Erythroblast (primary cell): ENCODE results near the gene IL2RA.

Experiments
- GATA1 ChIP-seq: IDR thresholded peaks from 2 replicates; pipeline ENCODE4 v1.6.1; 2011; ENCODE audit warnings: low read depth, mild to moderate bottlenecking, control low read depth, low read length, moderate library complexity
- POLR2A ChIP-seq: IDR thresholded peaks from 2 replicates; pipeline ENCODE4 v1.6.1; 2011; ENCODE audit warnings: mild to moderate bottlenecking, low read length

DNA sequence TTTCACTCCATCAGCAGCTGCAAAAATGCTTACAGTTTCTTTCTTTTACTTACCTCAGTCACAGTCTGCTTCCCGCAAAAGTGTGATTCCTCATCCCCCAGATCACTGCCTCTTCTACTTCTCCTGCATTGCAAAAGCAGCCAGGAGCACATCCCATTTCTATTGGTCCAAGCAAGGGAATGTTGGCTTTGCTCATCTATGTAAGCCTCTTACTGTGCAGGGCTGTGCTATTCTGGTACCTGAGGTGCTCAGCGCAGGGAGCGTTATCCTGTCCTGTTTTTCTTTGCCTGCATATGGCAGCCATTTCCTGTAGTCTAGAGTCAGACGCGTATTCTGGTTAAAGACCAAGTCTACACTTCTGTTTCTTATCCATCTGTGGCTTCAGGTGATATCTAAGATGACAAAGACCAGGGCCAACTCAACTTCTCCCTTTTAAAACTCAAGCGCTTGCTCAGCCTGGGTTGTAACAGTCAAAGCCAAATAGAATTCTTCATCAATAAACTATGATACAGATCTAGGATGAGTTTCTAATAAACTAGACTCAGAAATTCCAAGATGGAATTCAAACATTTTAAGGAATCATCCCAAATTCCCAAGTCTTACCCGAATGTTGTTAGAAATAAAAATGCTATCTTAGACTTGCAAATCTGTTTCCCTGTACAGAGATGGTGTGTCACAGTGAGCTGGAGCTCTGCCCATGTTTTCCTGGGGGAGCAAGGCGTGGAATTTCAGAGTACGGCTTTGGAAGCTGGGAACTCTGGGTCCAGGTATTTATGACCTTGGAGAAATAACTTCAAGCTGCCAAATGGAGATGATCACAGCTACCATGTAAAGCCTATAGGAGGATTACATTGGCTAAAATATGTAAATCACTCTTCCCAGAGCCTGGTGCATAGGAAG, 20.6 kb upstream of the IL2RA start:
- TF ChIP-seq POLR2A (no peak), GATA1 (no peak)
